Colonic mucosa (tissue), 4 donors: ENCODE data around the gene PITPNM2. TPM values are rescaled to one million over a fixed set of nuclear protein-coding genes. Genes with fewer than 3 reads are reported as not detected.
"Not testable (repeated sequence)": the region's sequence is repeated elsewhere in the genome, so short reads cannot be mapped to it uniquely, and the experiment has no call there.

Experiments used
- DNase-seq: peaks from one replicate; pipeline ENCODE4 v3.0.0-alpha.2; 2020
- H3K27ac ChIP-seq: fragments of 200-600 bp; one replicate; pipeline ENCODE4 v1.8.0; 2021
- H3K27me3 ChIP-seq: fragments of 200-600 bp; one replicate; pipeline ENCODE4 v1.8.0; 2021
- H3K36me3 ChIP-seq: fragments of 200-600 bp; one replicate; pipeline ENCODE4 v1.8.0; 2021
- H3K4me1 ChIP-seq: fragments of 200-600 bp; one replicate; pipeline ENCODE4 v1.8.0; 2021; ENCODE audit warnings: mild to moderate bottlenecking
- H3K4me3 ChIP-seq: fragments of 200-600 bp; one replicate; pipeline ENCODE4 v1.8.0; 2021
- H3K9ac ChIP-seq, 2 donors: one replicate each; pipeline ENCODE4 v1.7.0; 2013; ENCODE audit warnings: control low read depth in 2 of 2, low read depth in 2 of 2, low read length in 2 of 2
- H3K9me3 ChIP-seq: fragments of 200-600 bp; one replicate; pipeline ENCODE4 v1.8.0; 2021
- intact Hi-C: fragments of 100-400 bp; cut with DNase I; formaldehyde crosslinking; loops from one replicate; pipeline ENCODE4 v1.14.1; 2022
- total RNA-seq, 2 donors: library from RNA; stranded (reverse); fragmentation: NEBNext Ultra II Directional in 1 of 2; extraction: Animal tissue kit (Norgen Biotek cat#: 25700) in 1 of 2; gene quantifications; one replicate each; pipeline ENCODE4 v1.2.1, GENCODE V29; 2021
- TF ChIP-seq, protein P1 (sequence below): fragments of 200-600 bp; IDR thresholded peaks from one replicate; pipeline ENCODE4 v1.8.0; 2022; ENCODE audit warnings: antibody characterized with exemption, mild to moderate bottlenecking
- donor health status: healthy.
- donor health status: DM: no; HTN: no; CAD: no.
- donor health status: DM: no; HTN: no; CAD: no.

Gene PITPNM2
- total RNA-seq, 2 donors from 2014 or later = 9.3 to 17.4 TPM

GRCh38 chr12:123105211-123105826 lies 45.6 kb downstream of the PITPNM2 start:
- Histone ChIP-seq H3K4me1 (no peaks in the 10 kb centered on the region), H3K9me3 (no peaks in the 10 kb centered on the region), H3K9ac (no peak overlapping the region), H3K36me3 (no peaks in the 10 kb centered on the region), H3K27me3 (no peaks in the 10 kb centered on the region), H3K27ac (no peak overlapping the region), H3K4me3 (no peak overlapping the region)
- TF ChIP-seq, protein P1, sequence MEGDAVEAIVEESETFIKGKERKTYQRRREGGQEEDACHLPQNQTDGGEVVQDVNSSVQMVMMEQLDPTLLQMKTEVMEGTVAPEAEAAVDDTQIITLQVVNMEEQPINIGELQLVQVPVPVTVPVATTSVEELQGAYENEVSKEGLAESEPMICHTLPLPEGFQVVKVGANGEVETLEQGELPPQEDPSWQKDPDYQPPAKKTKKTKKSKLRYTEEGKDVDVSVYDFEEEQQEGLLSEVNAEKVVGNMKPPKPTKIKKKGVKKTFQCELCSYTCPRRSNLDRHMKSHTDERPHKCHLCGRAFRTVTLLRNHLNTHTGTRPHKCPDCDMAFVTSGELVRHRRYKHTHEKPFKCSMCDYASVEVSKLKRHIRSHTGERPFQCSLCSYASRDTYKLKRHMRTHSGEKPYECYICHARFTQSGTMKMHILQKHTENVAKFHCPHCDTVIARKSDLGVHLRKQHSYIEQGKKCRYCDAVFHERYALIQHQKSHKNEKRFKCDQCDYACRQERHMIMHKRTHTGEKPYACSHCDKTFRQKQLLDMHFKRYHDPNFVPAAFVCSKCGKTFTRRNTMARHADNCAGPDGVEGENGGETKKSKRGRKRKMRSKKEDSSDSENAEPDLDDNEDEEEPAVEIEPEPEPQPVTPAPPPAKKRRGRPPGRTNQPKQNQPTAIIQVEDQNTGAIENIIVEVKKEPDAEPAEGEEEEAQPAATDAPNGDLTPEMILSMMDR = no peak
- intact Hi-C loops = no loop called here
- no peak for DNase-seq

- Histone ChIP-seq H3K27me3 (no peaks in the 10 kb centered on the region), H3K36me3 (no peaks in the 10 kb centered on the region), H3K27ac (no peak overlapping the region), H3K4me3 (no peak overlapping the region), H3K4me1 (no peaks in the 10 kb centered on the region), H3K9me3 (no peaks in the 10 kb centered on the region), H3K9ac (no peak overlapping the region)
- TF ChIP-seq, protein P1 = no peak
- intact Hi-C loops = no loop called here
- DNase-seq = no peak
Measured at GRCh38 chr12:123104809-123105208, 46.1 kb downstream of the PITPNM2 start.

DNA sequence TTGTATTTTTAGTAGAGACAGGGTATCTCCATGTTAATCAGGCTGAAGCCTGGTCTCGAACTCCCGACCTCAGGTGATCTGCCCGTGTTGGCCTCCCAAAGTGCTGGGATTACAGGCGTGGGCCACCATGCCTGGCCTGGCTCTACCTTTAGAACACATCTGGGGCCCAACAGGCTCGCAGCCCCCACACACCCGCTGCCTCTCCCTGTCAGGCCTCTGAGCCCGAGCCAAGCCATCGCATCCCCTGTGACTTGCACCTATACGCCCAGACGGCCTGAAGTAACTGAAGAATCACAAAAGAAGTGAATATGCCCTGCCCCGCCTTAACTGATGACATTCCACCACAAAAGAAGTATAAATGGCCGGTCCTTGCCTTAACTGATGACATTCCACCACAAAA lies 46.8 kb downstream of the PITPNM2 start:
- H3K27me3 ChIP-seq, H3K36me3 ChIP-seq, intact Hi-C loops: not testable (repeated sequence)

GRCh38 chr12:123102781-123103503 lies 47.9 kb downstream of the PITPNM2 start:
- Histone ChIP-seq H3K27me3 (no peaks in the 10 kb centered on the region), H3K4me1 (no peaks in the 10 kb centered on the region), H3K27ac (no peak overlapping the region), H3K9ac (no peak overlapping the region), H3K4me3 (no peak overlapping the region), H3K9me3 (no peaks in the 10 kb centered on the region), H3K36me3 (no peaks in the 10 kb centered on the region)
- intact Hi-C loops = no loop called here
- TF ChIP-seq, protein P1 = no peak
- DNase-seq = no peak

More for the DNA sequence above, 46.8 kb downstream of the PITPNM2 start:
- H3K9ac ChIP-seq, H3K4me1 ChIP-seq, H3K4me3 ChIP-seq, H3K27ac ChIP-seq, H3K9me3 ChIP-seq, DNase-seq: not testable (repeated sequence)

GRCh38 chr12:123102366-123102765 lies 48.5 kb downstream of the PITPNM2 start:
- Histone ChIP-seq H3K4me3 (no peak overlapping the region), H3K27me3 (no peaks in the 10 kb centered on the region), H3K36me3 (no peaks in the 10 kb centered on the region), H3K9ac (no peak overlapping the region), H3K4me1 (no peaks in the 10 kb centered on the region), H3K9me3 (no peaks in the 10 kb centered on the region), H3K27ac (no peak overlapping the region)
- TF ChIP-seq, protein P1 = no peak
- intact Hi-C loops = no loop called here
- DNase-seq = no peak

DNA sequence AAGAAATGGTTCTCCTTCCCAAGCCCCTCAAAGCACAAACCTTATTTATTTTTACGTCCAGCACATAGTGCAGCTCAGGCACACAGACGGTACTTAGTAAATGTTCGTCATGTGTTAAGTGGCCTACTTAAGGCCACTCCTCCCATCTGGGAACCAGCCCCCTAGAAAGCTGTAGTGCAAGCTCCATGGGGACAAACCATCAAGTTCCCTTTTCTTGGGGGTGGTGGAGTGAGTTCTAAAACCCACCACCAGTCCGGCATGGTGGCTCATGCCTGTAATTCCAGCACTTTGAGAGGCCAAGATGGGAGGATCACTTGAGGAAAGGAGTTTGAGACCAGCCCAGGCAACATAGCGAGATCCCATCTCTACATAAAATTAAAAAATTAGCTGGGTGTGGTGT lies 49.4 kb downstream of the PITPNM2 start:
- H3K36me3 ChIP-seq = no peaks in the 10 kb centered on the region
- no peak for DNase-seq
- no peaks in the 10 kb centered on the region for H3K27me3 ChIP-seq
- H3K27ac ChIP-seq = no peak overlapping the region
- H3K9ac ChIP-seq = no peak overlapping the region
- intact Hi-C loops = no loop called here
- no peaks in the 10 kb centered on the region for H3K4me1 ChIP-seq
- H3K9me3 ChIP-seq = no peaks in the 10 kb centered on the region
- no peak overlapping the region for H3K4me3 ChIP-seq
- TF ChIP-seq, protein P1 = no peak
